Measurements from ENCODE around the gene STAT1. TPM values are rescaled to one million over a fixed set of nuclear protein-coding genes. Genes with fewer than 3 reads are reported as not detected.
"Not testable (repeated sequence)": the region's sequence is repeated elsewhere in the genome, so short reads cannot be mapped to it uniquely, and the experiment has no call there.

STAT1 gene
- polyA plus RNA-seq, 1 donor: 29.1 TPM

DNA sequence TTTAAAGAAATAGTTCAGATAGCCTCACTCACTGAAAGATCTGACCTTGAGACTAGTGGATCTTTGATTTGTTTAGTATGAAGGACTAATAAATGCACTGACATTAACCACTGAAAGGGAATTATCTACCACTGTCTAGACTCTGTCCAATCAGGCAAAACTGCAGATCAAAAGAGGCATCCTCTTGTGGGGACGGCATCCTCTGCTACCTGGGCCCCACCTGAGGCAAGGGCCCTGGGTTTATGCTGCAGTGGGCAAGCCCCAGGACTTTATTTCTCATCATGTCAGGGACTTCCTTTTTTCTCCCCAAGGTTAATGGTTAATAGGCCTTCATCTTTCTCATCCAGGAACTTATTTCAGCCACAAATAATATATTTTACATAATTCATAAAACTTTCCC is 32.2 kb downstream of the STAT1 start:
- DNase-seq (ENCODE audit: low read depth): no peak

DNA sequence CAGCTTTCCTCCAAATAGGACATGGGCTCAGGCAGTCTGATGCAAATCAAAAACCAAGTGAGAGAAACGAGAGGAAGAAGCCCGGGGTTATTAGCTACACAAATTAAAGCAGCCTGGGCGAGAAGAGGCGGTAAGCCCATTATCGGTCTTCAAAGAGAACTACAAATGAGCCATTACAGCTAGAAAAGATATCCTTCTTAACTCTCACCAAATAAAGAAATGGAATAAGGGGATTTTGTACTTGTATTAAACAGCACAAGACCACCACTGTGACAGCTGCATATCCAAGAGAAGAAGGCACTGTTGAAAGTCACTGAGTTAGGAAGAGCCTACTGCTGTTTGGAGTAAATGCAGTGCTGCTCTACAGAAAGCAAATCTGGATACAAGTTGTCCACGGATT is 32.6 kb downstream of the STAT1 start:
- DNase-seq (ENCODE audit: low read depth): no peak

DNA sequence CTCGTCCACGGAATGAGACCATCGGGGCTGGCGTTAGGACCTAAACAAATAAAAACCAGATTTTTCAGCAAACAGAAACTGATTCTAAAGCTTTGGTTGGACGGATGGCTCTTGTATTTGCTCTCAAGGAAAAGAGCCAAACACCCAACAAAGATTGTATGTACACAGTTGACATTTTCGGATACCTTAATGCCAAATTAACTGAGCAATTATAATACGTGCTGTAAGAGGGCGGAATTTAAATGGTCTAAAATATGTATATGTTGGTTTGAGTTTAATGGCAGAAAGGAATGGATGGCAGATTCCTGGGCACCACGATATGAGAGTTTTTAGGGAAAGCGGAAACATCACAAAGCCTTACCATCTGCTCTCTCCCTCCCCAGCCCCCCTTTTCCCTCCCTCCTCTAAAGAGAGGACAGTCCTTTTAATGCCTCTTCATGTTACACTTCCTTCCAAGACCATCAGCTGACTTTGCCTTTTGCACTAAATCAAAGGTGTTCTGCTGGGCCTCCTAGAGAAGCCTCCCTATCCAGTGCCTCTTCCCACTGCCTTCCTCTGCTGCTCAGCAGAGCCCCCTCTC is 33.3 kb downstream of the STAT1 start:
- DNase-seq (ENCODE audit: low read depth): no peak

DNA sequence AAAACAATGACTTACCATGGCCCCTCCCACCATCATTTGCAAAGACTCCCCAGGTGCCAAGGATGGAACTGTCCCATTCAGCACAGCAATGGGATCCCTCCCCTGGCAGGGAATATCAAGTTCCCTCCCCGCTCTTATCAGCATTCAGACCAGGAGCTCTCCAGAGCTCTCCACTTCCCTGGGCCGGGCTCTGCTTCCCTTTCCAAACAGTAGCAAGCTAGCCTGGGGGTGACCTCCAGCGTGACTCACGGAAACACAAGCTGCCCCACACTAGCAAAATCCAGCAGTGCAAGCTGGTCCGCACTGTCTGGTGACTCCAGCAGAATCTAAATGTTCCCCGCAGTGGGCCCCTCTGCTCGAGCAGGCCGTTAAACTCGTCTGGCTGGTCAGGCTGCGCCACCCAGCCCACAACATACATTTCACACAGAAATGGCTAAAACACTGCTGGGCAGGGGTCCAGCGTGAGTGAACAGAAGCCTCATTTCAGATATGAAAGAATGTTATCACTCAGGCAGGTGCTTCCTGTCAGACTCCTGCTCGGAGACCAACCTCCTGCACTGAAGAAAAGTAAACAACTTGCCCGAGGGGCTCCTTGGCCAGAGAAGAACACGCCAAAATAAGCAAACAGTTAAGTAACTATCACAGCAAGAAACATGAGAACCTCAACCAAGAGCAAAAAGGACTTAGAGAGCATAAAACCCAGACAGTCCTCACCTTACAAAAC is 33.9 kb downstream of the STAT1 start:
- DNase-seq (ENCODE audit: low read depth): no peak

DNA sequence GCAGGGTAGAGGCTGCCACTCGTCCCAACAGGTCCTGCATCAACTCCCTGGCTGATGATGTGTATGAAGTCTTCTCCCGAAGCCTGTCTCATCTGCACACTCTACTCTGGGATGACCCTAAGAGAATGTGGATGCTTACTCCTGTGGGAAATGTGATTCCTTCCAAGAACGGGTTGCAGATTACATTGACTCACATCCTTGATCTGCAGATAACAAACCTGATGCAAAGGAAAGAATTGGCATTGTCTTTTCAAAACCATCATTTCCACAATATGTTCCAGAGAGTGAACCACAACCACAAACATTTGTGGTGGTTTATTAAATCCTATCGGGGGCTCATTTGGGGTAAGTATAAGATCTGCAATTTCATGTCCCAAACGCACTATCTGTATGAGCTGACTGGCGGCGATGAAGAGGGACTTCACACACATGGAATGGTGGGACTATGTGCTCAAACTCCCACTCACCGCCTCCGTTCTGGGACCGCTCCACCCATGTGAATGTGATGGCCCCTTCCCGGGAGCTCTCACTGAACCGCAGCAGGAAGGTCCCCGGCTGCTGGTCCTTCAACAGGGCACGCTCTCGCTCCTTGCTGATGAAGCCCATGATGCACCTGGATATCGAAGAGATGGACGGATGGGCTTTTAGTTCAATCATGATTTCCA is 35.5 kb downstream of the STAT1 start:
- DNase-seq (ENCODE audit: low read depth): no peak

DNA sequence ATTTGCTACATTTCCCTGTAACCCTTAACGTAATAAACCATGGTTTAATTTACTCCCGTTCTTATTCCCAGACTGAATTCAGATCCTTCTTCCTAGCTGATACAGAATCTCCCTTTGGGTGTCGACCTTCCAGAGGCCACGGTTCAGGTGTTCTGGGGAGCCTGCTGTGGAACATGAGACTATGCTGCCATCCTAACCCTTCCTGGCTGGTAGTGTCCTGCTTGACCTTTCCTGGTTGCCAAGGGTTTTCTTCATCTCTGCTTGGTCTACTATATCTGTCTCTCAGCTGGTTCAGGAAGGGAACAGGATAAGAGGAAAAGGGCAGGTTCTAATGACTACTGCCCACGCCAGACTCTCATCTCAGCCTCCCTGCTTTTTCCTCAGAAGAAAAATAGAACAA is 36.5 kb downstream of the STAT1 start:
- DNase-seq (ENCODE audit: low read depth): no peak

DNA sequence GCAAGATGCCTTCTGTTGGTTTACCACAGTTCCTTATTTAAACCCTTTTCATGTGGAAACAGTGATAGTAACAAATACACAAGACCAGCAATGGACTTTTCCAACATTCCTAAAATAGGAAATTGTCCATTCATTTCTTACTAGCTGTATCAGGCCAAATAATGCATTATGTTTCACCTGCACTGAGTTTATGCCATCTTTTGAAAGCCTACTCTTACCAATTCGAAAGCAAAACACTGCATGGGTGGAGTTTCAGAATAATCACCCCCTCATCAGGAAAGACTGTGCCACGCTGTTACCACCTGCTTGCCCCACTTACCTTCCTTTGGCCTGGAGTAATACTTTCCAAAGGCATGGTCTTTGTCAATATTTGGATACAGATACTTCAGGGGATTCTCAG is 37.5 kb downstream of the STAT1 start:
- DNase-seq (ENCODE audit: low read depth): no peak

DNA sequence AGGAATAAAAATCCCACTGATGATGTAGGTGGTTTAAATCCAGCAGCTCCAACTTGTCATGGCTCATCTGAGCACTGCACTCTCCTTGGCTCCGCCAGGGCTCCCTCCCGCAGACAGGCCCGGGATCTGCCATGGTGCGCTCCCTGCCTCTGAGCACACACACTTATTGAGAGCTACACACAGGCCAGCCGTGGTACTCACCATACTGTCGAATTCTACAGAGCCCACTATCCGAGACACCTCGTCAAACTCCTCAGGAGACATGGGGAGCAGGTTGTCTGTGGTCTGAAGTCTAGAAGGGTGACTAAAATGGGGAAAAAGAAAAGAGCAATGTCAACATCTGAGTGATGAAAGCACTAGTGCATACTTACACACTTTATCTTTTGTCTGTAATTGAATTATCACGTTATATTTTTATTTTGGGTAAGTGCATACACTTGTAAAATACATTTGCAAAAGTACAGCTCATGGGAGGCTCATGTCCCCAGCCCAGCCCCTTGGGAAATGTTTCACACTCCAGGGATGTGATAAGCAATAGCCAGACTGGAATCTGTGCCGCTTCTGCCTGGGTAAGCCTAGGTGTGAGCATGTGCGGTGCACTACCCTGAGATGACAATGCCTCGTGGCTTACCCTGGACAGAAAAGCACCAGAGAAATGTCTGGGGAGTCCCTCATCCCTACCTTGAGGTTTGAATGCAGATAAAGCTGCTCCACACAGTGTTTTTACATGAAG is 39.2 kb downstream of the STAT1 start:
- DNase-seq (ENCODE audit: low read depth): no peak

DNA sequence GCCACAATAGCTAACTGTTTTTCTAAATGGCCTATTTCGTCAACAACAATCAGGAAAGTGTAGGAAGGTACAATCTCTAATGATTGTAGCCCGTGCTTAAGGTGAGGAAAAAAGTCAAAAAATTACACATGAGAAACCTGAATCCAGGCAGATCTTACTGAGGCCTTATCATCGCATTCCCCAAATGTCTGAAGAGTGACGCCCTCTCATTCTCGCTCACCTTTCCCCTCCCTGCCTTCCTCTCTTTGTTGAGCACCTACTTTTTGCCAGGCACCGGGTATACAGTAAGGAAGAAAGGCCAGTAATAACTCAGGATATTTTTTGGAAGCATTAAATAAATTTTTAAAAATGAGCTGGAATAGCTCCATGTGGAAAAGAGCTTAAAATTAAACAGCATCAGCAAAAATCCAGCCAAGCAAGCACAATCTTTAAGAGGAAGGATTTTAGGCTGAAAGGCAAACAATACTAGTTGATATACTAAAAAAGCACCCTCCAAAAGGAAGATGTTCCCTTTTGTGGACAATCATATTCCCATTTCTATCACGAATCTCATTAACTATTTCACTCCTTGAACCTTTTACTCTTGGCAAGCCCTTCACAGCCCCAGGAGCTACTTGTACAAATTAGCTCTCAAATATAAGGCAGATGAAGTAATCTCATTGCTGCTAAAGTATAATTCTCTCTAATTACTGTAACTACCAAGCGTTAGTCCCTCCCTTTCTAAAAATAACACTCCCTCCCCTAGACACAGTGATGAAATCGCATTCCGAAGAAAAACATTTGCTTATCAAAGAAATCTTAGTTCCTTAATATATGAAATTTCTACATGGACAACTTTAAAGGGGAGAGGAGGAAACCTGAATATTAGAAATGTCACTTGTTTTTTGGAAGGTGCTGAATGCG is 40.0 kb downstream of the STAT1 start:
- no peak for DNase-seq (ENCODE audit: low read depth)

DNA sequence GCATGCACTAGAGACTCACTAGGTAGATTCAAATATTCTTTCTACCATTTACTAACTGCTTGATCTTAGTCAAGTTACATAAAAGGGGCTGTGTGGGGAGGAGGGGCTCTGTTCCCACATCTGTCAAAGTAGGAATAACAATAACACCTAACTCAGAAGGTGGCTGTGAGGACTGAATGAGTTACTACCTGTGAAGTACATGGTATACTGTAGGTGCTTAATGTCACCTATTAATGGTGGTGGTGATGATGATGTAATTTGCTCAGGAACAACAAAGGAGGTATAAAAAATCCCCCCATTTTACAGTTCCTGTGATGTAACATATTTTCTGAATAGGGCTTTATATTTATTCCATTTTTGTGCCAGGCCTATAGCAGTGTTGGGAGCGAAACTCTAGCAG is 40.7 kb downstream of the STAT1 start:
- no peak for DNase-seq (ENCODE audit: low read depth)

DNA sequence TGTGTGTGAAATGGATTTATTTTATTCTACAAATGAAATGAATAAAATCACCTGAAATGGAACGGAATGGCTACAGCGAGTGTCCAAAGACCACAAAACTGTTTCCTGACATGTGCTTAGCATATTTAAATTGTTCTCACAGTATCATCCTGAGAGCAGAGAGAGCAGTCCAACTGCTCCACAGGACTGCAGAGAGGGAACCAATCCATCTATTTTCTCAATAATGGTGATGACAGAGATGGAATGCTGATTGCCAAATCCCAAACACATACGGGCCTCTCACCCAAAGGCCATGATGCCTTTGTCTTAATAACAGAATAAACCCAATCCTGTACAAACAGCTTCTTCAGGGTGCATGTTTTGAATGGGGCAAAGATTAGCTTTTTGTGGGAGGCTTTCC is 41.1 kb downstream of the STAT1 start:
- DNase-seq (ENCODE audit: low read depth): no peak

DNA sequence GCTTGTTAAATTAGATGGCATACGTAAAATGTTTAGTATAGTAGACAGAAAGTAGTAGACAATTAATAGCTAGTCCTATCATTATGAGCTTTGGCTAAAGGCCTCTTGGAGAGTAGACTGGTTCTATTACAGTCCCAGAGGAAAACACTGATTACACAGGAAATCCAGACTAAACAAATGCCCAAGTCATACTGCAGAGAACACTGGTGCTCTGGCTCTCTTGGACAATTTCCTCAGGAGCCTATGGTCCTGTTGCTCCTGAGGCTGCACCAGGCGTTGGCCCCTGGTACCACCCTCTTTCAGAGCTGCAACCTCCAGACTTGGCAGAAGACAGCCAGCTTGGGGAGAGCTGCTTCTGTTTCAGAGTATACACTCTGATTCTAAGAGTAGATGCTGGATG is 41.8 kb downstream of the STAT1 start:
- DNase-seq (ENCODE audit: low read depth): no peak

DNA sequence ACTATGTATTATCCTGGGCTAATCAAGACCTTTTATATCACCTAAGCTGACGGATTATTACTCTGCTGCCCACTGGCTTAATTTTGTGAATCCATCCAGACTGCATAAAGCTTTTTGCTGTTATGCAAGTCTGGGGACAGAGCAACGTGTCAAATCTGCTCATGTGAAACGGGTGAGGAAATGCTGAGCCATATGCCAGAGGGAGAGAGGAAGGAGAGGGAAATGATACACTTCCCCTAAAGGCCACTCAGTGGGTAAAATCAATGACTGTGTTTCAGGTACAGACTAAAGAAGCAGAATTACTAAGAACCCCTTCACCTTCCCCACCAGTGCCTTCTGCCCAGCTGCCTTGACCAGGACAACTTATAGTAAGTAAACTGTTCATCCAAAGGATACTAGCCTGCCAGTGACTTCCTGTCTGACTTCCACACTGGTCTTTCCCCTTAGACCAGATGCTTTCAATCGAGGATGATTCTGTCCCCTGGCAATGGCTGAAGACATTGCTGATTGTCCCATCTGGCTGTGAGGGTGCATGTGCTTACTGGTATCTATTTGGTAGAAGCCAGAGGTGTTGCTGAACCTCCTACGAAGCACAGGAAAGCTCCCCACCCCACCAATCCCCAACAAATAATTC is 43.0 kb downstream of the STAT1 start:
- DNase-seq (ENCODE audit: low read depth): no peak

DNA sequence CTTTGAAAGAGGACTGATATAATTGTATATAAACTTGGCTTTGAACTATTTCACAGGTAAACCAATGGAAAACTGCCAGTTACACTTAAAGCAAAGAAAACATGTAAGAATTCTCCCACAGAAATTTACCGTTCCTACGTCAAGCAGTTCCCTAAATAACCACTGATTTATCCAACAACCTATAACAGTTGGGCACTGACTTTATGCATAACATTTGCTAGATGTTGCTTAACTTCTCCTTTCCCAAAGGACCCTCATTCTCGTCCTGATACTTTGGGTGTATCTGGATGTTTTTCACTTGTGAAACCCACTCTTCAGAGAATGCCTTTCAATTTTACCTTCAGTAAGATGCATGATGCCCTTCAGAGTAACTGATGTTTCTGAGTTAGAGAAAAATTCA is 43.8 kb downstream of the STAT1 start:
- DNase-seq (ENCODE audit: low read depth): no peak

DNA sequence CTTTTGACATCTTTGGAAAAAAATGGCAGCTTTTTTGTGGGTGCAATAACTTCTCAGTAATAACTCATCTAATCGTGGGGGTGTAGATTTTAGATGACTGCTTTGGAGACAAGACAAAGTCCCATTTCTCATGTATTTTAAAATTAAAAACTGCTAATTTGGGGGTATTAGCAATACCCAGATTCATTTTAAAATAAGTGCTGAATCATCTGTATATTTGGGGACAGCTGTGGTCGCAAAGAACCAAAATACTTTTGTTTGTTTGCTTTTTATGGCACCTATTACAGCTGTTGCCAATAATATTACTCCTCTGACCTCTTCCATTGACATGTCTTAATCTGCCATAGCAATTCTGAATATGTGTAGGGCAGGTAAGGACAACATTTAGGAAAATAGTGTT is 45.4 kb downstream of the STAT1 start:
- DNase-seq (ENCODE audit: low read depth): no peak

DNA sequence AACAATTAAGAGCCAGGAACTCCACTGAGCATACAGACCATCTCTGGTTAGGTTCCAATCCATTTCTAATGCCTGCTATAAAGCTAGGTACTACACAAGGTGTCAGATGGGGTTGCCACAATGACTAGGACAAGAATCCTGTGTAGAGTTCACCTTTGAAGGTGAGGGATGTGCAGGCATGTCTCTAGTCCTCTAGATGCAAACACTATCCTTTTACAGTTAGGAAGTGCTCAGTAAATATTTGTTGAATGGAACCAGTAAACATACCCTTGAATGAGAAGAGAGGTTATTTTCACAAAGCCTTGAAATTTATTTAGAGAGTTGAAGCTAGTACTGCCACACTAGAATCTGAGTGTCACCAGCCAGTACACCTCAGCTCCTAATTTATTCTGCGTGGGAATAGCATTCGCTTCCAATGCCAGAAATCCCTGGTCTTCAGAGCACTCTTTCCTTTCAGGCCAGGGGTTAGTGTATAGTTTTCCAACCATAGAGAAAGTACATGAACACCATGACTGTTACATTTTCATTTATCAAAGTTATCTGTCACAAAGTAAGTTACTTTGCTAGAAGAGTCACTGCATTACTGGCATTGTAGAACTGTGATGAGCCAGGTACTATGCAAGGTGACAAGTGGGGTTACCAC is 48.3 kb downstream of the STAT1 start:
- no peak for DNase-seq (ENCODE audit: low read depth)

DNA sequence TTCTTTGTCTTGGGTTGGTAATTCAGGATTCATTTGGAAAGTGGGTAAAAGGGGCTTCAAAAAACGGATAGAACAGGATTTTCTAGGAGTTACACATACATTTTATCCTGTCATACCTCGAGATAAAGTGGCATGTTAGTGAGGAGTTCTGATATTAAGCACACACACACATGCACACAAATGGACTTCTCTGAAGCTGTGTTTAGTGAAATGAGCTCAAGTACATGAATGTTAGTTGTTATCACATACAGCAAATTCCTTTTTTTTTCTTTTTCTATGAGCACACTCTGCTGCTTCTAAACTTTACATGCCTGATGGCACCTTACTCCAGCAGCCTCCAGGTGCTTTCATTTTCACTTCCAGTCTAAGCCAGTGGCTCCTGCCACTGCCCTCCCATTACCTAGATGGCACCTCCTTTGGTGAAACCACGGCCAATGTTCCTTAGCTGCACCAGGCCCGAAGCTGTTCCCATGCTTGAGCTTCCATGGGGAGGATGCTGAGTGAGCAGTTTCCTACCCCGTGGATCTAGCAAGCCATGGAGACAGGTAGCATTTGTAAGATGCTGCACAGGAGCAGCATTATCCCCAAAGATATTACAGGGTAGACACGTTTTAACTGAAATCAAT is 49.7 kb downstream of the STAT1 start:
- no peak for DNase-seq (ENCODE audit: low read depth)

DNA sequence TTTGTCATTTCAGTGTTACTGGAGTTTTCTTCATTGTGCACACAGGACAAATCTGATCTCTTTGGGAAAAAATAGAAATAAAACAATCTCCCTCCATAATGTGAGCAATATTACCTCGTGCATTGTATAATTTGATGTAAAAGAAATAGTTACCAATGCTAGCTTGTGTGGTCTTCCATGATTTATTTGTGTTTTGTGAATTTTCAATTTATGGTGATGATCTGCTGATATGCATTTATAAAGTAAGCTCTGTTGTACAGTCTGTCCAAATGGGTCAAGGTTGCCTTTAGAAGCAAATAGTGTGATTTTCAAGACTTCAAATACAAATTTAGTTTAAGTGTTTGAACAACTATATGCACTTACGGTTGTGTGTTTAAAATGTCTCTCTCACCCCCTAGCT is 50.9 kb downstream of the STAT1 start:
- DNase-seq (ENCODE audit: low read depth): no peak

DNA sequence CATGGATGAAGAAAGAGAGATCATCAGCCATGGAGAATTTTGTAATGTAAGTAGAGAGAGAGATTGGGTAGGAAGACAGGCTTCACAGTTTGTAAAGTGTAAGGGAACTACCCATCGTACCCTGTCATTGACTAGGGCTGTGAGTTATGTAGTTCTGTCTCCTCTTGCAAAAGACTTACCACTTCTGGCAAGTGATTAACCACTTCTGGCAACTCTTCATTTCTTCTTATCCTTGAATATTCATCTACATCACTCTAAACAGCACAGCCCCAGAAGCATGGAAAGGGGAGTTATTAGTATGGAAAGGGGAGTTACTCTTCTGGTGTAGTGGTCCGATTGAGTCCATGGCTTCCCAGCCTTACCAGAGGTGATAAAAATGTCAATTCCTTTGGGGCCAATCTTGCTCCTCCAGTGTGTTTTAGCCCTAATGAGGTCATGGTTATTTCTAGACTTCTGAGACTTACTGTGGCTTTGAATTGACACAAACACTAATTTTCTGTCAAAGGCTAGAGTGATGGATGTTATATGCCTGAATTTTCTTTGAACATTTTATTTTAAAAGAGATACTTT is 52.0 kb downstream of the STAT1 start:
- DNase-seq (ENCODE audit: low read depth): no peak

DNA sequence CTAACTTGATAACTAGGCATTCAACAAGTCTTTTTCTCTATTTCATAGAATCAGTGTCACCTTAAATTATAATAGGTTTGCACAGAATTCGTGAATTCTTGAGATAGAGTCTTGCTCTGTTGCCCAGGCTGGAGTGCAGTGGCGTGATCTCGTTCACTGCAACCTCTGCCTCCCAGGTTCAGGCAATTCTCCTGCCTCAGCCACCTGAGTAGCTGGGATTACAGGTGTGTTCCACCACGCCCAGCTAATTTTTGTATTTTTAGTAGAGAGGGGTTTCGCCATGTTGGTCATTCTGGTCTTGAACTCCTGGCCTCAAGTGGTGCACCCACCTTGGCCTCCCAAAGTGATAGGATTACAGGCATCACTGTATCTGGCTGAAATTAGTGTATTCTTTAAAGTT is 52.9 kb downstream of the STAT1 start:
- DNase-seq (ENCODE audit: low read depth): not testable (repeated sequence)
